ENCODE data around the gene LIN7A. TPM values are rescaled to one million over a fixed set of nuclear protein-coding genes. Genes with fewer than 3 reads are reported as not detected.
"Not testable (repeated sequence)": the region's sequence is repeated elsewhere in the genome, so short reads cannot be mapped to it uniquely, and the experiment has no call there.

The LIN7A gene
- total RNA-seq, 1 experiment from 2014 or later, result 1.9 TPM

- DNase-seq (ENCODE audit: low read depth), result no peak
These were observed 17.7 kb downstream of the LIN7A start for GRCh38 chr12:80920006-80920405.

- no peak for DNase-seq (ENCODE audit: low read depth)
These were observed 20.1 kb downstream of the LIN7A start for GRCh38 chr12:80917651-80918050.

- DNase-seq (ENCODE audit: low read depth), result no peak
These were observed 24.6 kb downstream of the LIN7A start for GRCh38 chr12:80912901-80913770.

GRCh38 chr12:80909370-80909769, 28.4 kb downstream of the LIN7A start:
- no peak for DNase-seq (ENCODE audit: low read depth)

GRCh38 chr12:80902711-80903110, 35.0 kb downstream of the LIN7A start:
- DNase-seq (ENCODE audit: low read depth), result no peak

GRCh38 chr12:80901661-80902060, 36.1 kb downstream of the LIN7A start:
- DNase-seq (ENCODE audit: low read depth), result no peak

- no peak for DNase-seq (ENCODE audit: low read depth)
These were observed 42.5 kb downstream of the LIN7A start for GRCh38 chr12:80895240-80895639.

- no peak for DNase-seq (ENCODE audit: low read depth)
These were observed 43.6 kb downstream of the LIN7A start for GRCh38 chr12:80894179-80894578.

GRCh38 chr12:80892597-80893445, 44.9 kb downstream of the LIN7A start:
- DNase-seq (ENCODE audit: low read depth), result peak; percentile 3

- DNase-seq (ENCODE audit: low read depth), result no peak
These were observed 53.1 kb downstream of the LIN7A start for GRCh38 chr12:80884651-80885050.

- no peak for DNase-seq (ENCODE audit: low read depth)
These were observed 56.6 kb downstream of the LIN7A start for GRCh38 chr12:80881106-80881505.

GRCh38 chr12:80878452-80878851, 59.3 kb downstream of the LIN7A start:
- not testable (repeated sequence) for DNase-seq (ENCODE audit: low read depth)

GRCh38 chr12:80877721-80878265, 59.9 kb downstream of the LIN7A start:
- DNase-seq (ENCODE audit: low read depth), result no peak

- no peak for DNase-seq (ENCODE audit: low read depth)
These were observed 65.7 kb downstream of the LIN7A start for GRCh38 chr12:80872053-80872452.

- no peak for DNase-seq (ENCODE audit: low read depth)
These were observed 68.5 kb downstream of the LIN7A start for GRCh38 chr12:80869264-80869663.

- DNase-seq (ENCODE audit: low read depth), result no peak
These were observed 69.2 kb downstream of the LIN7A start for GRCh38 chr12:80868576-80868975.

- no peak for DNase-seq (ENCODE audit: low read depth)
These were observed 69.8 kb downstream of the LIN7A start for GRCh38 chr12:80867941-80868340.

- no peak for DNase-seq (ENCODE audit: low read depth)
These were observed 73.5 kb downstream of the LIN7A start for GRCh38 chr12:80864046-80864735.

GRCh38 chr12:80862531-80862930, 75.2 kb downstream of the LIN7A start:
- no peak for DNase-seq (ENCODE audit: low read depth)

- no peak for DNase-seq (ENCODE audit: low read depth)
These were observed 75.9 kb downstream of the LIN7A start for GRCh38 chr12:80861641-80862378.

- DNase-seq (ENCODE audit: low read depth), result no peak
These were observed 76.8 kb downstream of the LIN7A start for GRCh38 chr12:80860928-80861327.
